HL-60 (cell line): ENCODE results near the gene RAB44.
A peak's percentile ranks its signal among the peaks of the same experiment; 100 is the strongest.

ENCODE experiments used
- DNase-seq, 2 experiments: peaks; one replicate each; pipeline ENCODE4 v3.0.0-alpha.2; 2010 to 2020; ENCODE audit warnings: low read depth in 1 of 2, low spot score in 1 of 2
- H3K27ac ChIP-seq: fragments of 250-450 bp; sonication (Bioruptor Pico); replicated peaks from 2 replicates; pipeline ENCODE4 v1.5.1; 2020; ENCODE audit warnings: mild to moderate bottlenecking, moderate library complexity
- H3K27me3 ChIP-seq: fragments of 250-450 bp; sonication (Bioruptor Pico); 2 replicates; pipeline ENCODE4 v1.5.1; 2021; ENCODE audit warnings: mild to moderate bottlenecking, moderate library complexity; ENCODE audit not compliant: insufficient read depth, poor library complexity, severe bottlenecking
- H3K4me3 ChIP-seq: replicated peaks from 2 replicates; pipeline ENCODE4 v1.5.1; 2011; ENCODE audit warnings: mild to moderate bottlenecking, control low read depth, low read length; ENCODE audit not compliant: insufficient read depth
- GABPA ChIP-seq: IDR thresholded peaks from 2 replicates; pipeline ENCODE4 v1.6.1; 2012; ENCODE audit warnings: low read depth
- POLR2AphosphoS5 ChIP-seq: IDR thresholded peaks from 2 replicates; pipeline ENCODE4 v1.6.1; 2012; ENCODE audit warnings: low read depth
- SPI1 ChIP-seq: IDR thresholded peaks from 2 replicates; pipeline ENCODE4 v1.6.1; 2012; ENCODE audit warnings: low read depth, mild to moderate bottlenecking, borderline replicate concordance
- TF ChIP-seq, protein P1 (sequence below): IDR thresholded peaks from one replicate; pipeline ENCODE4 v1.5.1; 2011; ENCODE audit warnings: low read length, control low read depth, inconsistent platforms; ENCODE audit not compliant: insufficient read depth
- TF ChIP-seq, protein P2 (sequence below): IDR thresholded peaks from 2 replicates; pipeline ENCODE4 v1.6.1; 2012; ENCODE audit warnings: low read depth; ENCODE audit not compliant: insufficient replicate concordance

The RAB44 gene

DNA sequence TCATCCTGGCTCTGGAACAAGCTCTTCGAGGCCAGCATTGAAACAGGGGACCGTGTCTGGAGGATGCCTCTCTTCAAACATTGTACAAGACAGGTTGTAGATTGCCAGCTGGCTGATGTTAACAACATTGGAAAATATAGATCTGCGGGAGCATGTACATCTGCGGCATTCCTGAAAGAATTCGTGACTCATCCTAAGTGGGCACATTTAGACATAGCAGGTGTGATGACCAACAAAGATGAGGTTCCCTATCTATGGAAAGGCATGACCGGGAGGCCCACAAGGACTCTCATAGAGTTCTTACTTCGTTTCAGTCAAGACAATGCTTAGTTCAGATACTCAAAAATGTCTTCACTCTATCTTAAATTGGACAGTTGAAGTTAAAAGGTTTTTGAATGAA is 22.7 kb upstream of the RAB44 start:
- no peak for DNase-seq
- H3K27me3 ChIP-seq, result peaks cover 13% of the 10 kb centered on the region
- no peak overlapping the region for H3K27ac ChIP-seq
- H3K4me3 ChIP-seq, result no peak overlapping the region
- TF ChIP-seq, protein P1, sequence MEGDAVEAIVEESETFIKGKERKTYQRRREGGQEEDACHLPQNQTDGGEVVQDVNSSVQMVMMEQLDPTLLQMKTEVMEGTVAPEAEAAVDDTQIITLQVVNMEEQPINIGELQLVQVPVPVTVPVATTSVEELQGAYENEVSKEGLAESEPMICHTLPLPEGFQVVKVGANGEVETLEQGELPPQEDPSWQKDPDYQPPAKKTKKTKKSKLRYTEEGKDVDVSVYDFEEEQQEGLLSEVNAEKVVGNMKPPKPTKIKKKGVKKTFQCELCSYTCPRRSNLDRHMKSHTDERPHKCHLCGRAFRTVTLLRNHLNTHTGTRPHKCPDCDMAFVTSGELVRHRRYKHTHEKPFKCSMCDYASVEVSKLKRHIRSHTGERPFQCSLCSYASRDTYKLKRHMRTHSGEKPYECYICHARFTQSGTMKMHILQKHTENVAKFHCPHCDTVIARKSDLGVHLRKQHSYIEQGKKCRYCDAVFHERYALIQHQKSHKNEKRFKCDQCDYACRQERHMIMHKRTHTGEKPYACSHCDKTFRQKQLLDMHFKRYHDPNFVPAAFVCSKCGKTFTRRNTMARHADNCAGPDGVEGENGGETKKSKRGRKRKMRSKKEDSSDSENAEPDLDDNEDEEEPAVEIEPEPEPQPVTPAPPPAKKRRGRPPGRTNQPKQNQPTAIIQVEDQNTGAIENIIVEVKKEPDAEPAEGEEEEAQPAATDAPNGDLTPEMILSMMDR, result no peak
- TF ChIP-seq POLR2AphosphoS5, result no peak
- no peak for TF ChIP-seq GABPA

DNA sequence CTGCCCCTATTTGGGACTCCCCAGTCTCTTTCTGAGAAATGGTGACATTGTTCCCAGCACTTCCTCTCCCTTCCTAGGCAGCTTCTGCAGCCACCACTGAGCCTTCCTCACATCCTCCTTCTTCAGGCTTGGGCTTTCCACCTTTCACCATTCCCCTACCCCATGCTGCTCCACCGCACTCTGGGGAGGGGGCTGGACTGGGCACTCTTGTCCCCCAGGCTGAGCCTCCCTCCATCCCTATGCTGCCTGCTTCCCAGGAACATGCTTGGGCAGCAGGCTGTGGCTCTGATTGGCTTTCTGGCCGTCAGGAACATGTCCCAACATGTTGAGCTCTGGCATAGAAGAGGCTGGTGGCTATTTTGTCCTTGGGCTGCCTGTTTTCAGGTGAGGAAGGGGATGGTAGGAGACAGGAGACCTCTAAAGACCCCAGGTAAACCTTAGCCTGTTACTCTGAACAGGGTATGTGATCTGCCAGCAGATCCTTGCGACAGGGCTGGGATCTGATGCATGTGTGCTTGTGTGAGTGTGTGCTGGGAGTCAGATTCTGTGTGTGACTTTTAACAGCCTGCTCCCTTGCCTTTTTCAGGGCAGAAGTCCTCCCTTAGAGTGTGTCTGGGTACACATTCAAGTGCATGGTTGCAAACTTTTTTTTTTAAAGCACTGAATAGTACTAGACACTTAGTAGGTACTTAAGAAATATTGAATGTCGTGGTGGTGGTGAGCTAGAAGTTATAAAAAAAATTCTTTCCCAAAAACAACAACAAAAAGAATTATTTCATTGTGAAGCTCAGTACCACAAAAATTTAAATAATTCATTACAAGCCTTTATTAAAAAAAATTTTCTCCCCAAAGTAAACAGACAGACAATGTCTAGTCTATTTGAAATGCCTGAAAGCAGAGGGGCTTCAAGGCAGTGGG is 21.2 kb upstream of the RAB44 start:
- TF ChIP-seq SPI1 (peak; percentile 73; the same call in 1 of the 2 replicates), GABPA (no peak)
- no peak overlapping the region for H3K27ac ChIP-seq
- DNase-seq, result no peak
- H3K27me3 ChIP-seq, result peaks cover 16% of the 10 kb centered on the region
- no peak overlapping the region for H3K4me3 ChIP-seq

DNA sequence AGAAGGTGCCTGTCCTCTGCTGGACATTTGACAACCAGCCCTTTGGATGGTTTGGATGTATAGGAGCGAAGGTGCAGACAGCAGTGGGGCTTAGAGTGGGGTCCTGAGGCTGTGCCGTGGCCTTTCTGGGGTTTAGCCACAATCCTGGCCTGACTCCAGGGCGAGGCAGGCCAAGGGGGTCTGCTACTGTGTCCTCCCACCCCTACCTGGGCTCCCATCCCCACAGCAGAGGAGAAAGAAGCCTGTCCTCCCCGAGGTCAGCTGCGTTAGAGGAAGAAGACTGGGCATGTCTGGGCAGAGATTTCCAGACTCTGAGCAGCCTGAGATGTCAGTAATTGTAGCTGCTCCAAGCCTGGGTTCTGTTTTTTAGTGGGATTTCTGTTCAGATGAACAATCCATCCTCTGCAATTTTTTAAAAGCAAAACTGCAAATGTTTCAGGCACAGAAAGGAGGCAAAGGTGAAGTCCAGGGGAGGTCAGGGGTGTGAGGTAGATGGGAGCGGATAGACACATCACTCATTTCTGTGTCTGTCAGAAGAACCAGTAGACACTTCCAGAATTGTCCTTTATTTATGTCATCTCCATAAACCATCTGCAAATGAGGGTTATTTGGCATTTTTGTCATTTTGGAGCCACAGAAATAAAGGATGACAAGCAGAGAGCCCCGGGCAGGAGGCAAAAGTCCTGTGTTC is 20.4 kb upstream of the RAB44 start:
- H3K4me3 ChIP-seq, result no peak overlapping the region
- no peak for DNase-seq
- H3K27me3 ChIP-seq, result peaks cover 16% of the 10 kb centered on the region
- no peak overlapping the region for H3K27ac ChIP-seq
- TF ChIP-seq GABPA, result no peak
- TF ChIP-seq, protein P1, result no peak

GRCh38 chr6:36677753-36678487 is 19.7 kb upstream of the RAB44 start:
- Histone ChIP-seq H3K4me3 (peak overlapping the region; percentile 57; the same call in 1 of the 2 replicates), H3K27me3 (peaks cover 16% of the 10 kb centered on the region), H3K27ac (no peak overlapping the region)
- TF ChIP-seq SPI1 (no peak), POLR2AphosphoS5 (no peak), GABPA (no peak)
- TF ChIP-seq, protein P2, sequence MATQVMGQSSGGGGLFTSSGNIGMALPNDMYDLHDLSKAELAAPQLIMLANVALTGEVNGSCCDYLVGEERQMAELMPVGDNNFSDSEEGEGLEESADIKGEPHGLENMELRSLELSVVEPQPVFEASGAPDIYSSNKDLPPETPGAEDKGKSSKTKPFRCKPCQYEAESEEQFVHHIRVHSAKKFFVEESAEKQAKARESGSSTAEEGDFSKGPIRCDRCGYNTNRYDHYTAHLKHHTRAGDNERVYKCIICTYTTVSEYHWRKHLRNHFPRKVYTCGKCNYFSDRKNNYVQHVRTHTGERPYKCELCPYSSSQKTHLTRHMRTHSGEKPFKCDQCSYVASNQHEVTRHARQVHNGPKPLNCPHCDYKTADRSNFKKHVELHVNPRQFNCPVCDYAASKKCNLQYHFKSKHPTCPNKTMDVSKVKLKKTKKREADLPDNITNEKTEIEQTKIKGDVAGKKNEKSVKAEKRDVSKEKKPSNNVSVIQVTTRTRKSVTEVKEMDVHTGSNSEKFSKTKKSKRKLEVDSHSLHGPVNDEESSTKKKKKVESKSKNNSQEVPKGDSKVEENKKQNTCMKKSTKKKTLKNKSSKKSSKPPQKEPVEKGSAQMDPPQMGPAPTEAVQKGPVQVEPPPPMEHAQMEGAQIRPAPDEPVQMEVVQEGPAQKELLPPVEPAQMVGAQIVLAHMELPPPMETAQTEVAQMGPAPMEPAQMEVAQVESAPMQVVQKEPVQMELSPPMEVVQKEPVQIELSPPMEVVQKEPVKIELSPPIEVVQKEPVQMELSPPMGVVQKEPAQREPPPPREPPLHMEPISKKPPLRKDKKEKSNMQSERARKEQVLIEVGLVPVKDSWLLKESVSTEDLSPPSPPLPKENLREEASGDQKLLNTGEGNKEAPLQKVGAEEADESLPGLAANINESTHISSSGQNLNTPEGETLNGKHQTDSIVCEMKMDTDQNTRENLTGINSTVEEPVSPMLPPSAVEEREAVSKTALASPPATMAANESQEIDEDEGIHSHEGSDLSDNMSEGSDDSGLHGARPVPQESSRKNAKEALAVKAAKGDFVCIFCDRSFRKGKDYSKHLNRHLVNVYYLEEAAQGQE, result no peak
- TF ChIP-seq, protein P1, result no peak
- no peak for DNase-seq
